Keratinocyte (primary cell): Measurements from ENCODE around the gene PDE6D. TPM values are rescaled to one million over a fixed set of nuclear protein-coding genes. Genes with fewer than 3 reads are reported as not detected.

Source experiments
- DNase-seq: peaks from one replicate; pipeline ENCODE4 v3.0.0-alpha.2; 2011; ENCODE audit warnings: low read depth, missing footprints, low spot score
- FAIRE-seq: peaks from 2 replicates; lab custom pipeline; 2011; peaks lifted over from hg19 to GRCh38; lab: Jason Lieb, UNC
- H2AFZ ChIP-seq: 2 replicates; pipeline ENCODE4 v1.6.0; 2012; ENCODE audit warnings: low read length, control low read depth, inconsistent platforms; ENCODE audit not compliant: control insufficient read depth
- H3K27ac ChIP-seq: 2 replicates; pipeline ENCODE4 v1.5.1; 2011; ENCODE audit warnings: low read length; ENCODE audit not compliant: control insufficient read depth, insufficient read depth
- H3K27me3 ChIP-seq: 3 replicates; pipeline ENCODE4 v1.6.0; 2011; ENCODE audit warnings: low read length; ENCODE audit not compliant: control insufficient read depth, insufficient read depth; ENCODE audit errors: extremely low read depth
- H3K36me3 ChIP-seq, 2 experiments: 2 replicates in 1 of 2; 3 replicates in 1 of 2; pipeline ENCODE4 v1.5.1; 2011; ENCODE audit warnings: low read length in 2 of 2, mild to moderate bottlenecking in 1 of 2; ENCODE audit not compliant: control insufficient read depth in 2 of 2, insufficient read depth in 2 of 2; ENCODE audit errors: extremely low read depth in 1 of 2
- H3K4me1 ChIP-seq: 3 replicates; pipeline ENCODE4 v1.5.1; 2011; ENCODE audit warnings: low read length; ENCODE audit not compliant: control insufficient read depth, insufficient read depth; ENCODE audit errors: extremely low read depth
- H3K4me2 ChIP-seq: 3 replicates; pipeline ENCODE4 v1.6.0; 2011; ENCODE audit warnings: low read depth, low read length; ENCODE audit not compliant: control insufficient read depth, insufficient read depth; ENCODE audit errors: extremely low read depth
- H3K4me3 ChIP-seq, 3 experiments: fragments of 200-600 bp in 1 of 3; sonication (generic) in 1 of 3; 2 replicates in 2 of 3; 3 replicates in 1 of 3; pipeline ENCODE4 v1.5.1; 2011 to 2016; ENCODE audit warnings: low read length in 3 of 3, mild to moderate bottlenecking in 3 of 3, control low read depth in 2 of 3, inconsistent platforms in 1 of 3, low read depth in 1 of 3, mixed read lengths in 1 of 3, mixed run types in 1 of 3, moderate library complexity in 1 of 3; ENCODE audit not compliant: control insufficient read depth in 2 of 3, insufficient read depth in 2 of 3; ENCODE audit errors: extremely low read depth in 1 of 3
- H3K79me2 ChIP-seq: 2 replicates; pipeline ENCODE4 v1.6.0; 2012; ENCODE audit warnings: low read length; ENCODE audit not compliant: control insufficient read depth, insufficient read depth
- H3K9ac ChIP-seq: 3 replicates; pipeline ENCODE4 v1.6.0; 2011; ENCODE audit warnings: low read length; ENCODE audit not compliant: control insufficient read depth, insufficient read depth; ENCODE audit errors: extremely low read depth
- H3K9me1 ChIP-seq: 3 replicates; pipeline ENCODE4 v1.6.0; 2011; ENCODE audit warnings: low read length; ENCODE audit not compliant: control insufficient read depth, insufficient read depth; ENCODE audit errors: extremely low read depth
- H3K9me3 ChIP-seq: 2 replicates; pipeline ENCODE4 v1.5.1; 2012; ENCODE audit warnings: low read depth, low read length; ENCODE audit not compliant: control insufficient read depth
- H4K20me1 ChIP-seq: 3 replicates; pipeline ENCODE4 v1.6.0; 2011; ENCODE audit warnings: low read length; ENCODE audit not compliant: control insufficient read depth, insufficient read depth; ENCODE audit errors: extremely low read depth
- CTCF ChIP-seq, 3 experiments: IDR thresholded peaks in 1 of 3; conservative IDR thresholded peaks in 1 of 3; optimal IDR thresholded peaks in 1 of 3; 2 replicates in 2 of 3; 3 replicates in 1 of 3; pipeline versions ENCODE3 to v1.5.1; 2011; ENCODE audit warnings: low read length in 3 of 3, mild to moderate bottlenecking in 3 of 3, moderate library complexity in 2 of 3, control low read depth in 1 of 3, inconsistent platforms in 1 of 3; ENCODE audit not compliant: insufficient read depth in 2 of 3; ENCODE audit errors: extremely low read depth in 1 of 3
- EZH2 ChIP-seq: IDR thresholded peaks from one replicate; pipeline ENCODE4 v1.6.1; 2012; ENCODE audit warnings: inconsistent platforms, mild to moderate bottlenecking, low read length, moderate library complexity
- dilution Hi-C: fragments of 300-500 bp; cut with MboI; formaldehyde crosslinking; loops from one replicate; pipeline ENCODE4 v1.7.0; 2020; ENCODE audit warnings: low sequenced_read_pairs; ENCODE audit not compliant: extremely low pct_ligation_motif_present
- polyA plus RNA-seq, 5 experiments: library from polyadenylated mRNA; depleted of rRNA in 3 of 5; stranded (reverse) in 3 of 5; stranded (forward) in 1 of 5; unstranded in 1 of 5; fragments of >200 nt; gene quantifications; 1 replicate in 1 of 5; 2 replicates in 3 of 5; 3 replicates in 1 of 5; pipeline versions ENCODE4 v1.2.1 to v1.2.3, GENCODE V29; 2011 to 2012; ENCODE audit warnings: missing spikeins in 2 of 5, low read depth in 1 of 5, low replicate concordance in 1 of 5

Gene PDE6D
- polyA plus RNA-seq, 1 donor (not counting 4 experiments of a cell fraction or from before 2014, with no cell fraction given) = 31.6 TPM

DNA sequence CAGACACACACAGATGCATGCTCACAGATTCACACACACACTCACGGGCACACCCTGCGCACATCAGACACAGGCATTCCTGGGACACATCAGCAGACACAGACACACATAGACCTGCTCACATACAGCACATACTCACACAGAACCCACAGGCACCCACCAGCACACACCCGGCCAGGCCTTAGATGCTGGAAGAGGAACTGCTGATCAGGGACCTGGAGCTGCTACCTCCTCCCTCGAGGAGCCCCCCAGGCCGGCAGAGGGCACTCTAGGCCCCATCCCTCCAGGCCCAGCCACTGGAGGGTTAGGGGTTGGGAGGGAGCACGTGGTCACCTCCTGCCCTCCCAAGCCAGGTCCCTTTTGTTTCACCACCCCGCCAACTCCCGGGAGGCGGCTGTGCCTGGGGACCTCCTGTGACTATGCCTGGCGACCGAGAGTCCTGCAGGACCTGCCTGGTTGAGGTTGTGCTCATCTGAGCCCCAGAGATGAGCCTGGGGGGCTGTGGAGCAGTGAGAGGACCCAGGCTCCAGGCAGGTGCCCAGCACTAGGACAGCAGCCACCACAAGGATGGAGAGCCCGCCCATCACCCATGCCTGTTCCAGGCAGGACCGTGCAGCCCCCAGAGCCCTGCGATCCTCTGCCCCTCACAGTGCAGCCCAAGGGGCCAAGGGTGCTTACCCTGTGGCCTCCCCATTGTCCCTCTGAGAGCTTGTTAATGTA lies 93.8 kb downstream of the PDE6D start:
- DNase-seq = no peak
- H3K9me1 ChIP-seq = no peaks in the 10 kb centered on the region
- no peaks in the 10 kb centered on the region for H3K36me3 ChIP-seq
- H3K4me3 ChIP-seq = no peak overlapping the region
- no peak for TF ChIP-seq EZH2
- peak; percentile 43 to 74 (median 44) for TF ChIP-seq CTCF (optimal IDR thresholded peaks at IDR 0.05 in 1 of 3, IDR thresholded peaks at IDR 0.05 in 1 of 3, conservative IDR thresholded peaks at IDR 0.05 in 1 of 3; ENCODE audit: extremely low read depth in 1 of 3, insufficient read depth in 2 of 3, low read length in 3 of 3)
- no peaks in the 10 kb centered on the region for H3K4me1 ChIP-seq
- no peak for FAIRE-seq
- H2AFZ ChIP-seq = no peak overlapping the region
- H3K27me3 ChIP-seq = no peaks in the 10 kb centered on the region
- H4K20me1 ChIP-seq = no peaks in the 10 kb centered on the region
- H3K9ac ChIP-seq = no peak overlapping the region
- H3K9me3 ChIP-seq = no peaks in the 10 kb centered on the region
- dilution Hi-C loops = no loop called here
- H3K27ac ChIP-seq = no peak overlapping the region
- H3K79me2 ChIP-seq = no peaks in the 10 kb centered on the region
- no peak overlapping the region for H3K4me2 ChIP-seq

DNA sequence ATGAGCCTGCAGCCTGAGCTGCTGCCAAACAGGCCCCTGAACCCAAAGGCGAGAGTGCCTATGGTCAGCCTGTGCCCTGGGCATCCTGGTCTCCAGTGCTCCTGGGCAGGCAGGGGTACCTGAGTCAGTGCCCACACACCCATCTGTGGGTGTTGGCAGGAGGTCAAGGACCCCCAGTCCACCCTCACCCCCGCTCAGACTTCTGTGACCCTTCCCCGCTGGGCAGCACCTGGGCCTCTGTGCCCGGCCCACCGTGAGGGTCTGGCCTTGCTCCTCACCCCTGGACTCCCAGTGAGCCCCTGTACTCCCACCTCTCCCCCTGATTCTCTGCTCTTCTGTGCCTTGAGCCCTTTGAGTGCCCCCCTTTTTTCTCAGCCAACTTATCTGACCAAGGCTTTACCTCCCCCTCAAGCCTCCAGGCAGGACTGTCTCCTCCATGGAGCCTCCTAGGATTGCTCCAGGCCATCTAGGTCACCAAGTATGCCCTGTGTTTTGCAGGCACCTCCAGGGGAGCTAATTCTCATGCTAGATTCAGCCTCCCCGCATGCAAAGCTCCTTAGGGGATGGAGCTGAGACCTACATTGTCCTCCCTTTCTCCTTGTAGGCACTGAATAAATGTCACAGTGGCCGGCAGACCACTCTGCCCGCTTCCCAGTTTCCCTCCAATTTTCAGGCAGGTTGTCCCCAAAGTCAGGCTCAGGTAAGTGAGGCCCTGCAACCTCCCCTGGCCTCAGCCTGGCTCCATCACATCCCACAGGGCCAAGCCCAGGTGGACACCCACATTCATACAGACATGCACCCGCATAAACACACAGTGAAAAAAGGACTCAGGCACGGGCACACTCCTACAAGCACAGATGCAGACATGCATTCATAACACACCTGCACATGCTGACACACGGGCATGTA lies 94.6 kb downstream of the PDE6D start:
- H3K79me2 ChIP-seq = no peaks in the 10 kb centered on the region
- H3K4me2 ChIP-seq = no peak overlapping the region
- no peak overlapping the region for H3K9ac ChIP-seq
- no peak for DNase-seq
- H4K20me1 ChIP-seq = no peaks in the 10 kb centered on the region
- dilution Hi-C loops = no loop called here
- no peaks in the 10 kb centered on the region for H3K9me1 ChIP-seq
- H3K4me1 ChIP-seq = no peaks in the 10 kb centered on the region
- H3K4me3 ChIP-seq = no peak overlapping the region
- no peak overlapping the region for H2AFZ ChIP-seq
- TF ChIP-seq EZH2 (no peak), CTCF (optimal IDR thresholded peaks at IDR 0.05 in 1 of 3, IDR thresholded peaks at IDR 0.05 in 1 of 3, conservative IDR thresholded peaks at IDR 0.05 in 1 of 3; ENCODE audit: extremely low read depth in 1 of 3, insufficient read depth in 2 of 3, low read length in 3 of 3) (no peak)
- no peaks in the 10 kb centered on the region for H3K9me3 ChIP-seq
- no peak for FAIRE-seq
- H3K36me3 ChIP-seq = no peaks in the 10 kb centered on the region
- H3K27ac ChIP-seq = no peak overlapping the region
- no peaks in the 10 kb centered on the region for H3K27me3 ChIP-seq
